Activated CD4-positive, CD25-positive, alpha-beta regulatory T cell treated with anti-CD3 and anti-CD28 coated beads, Interleukin-2, amount 50 U/mL, for 16 hours (primary cell): ENCODE measurements around the gene TRPM6.
A peak's percentile ranks its signal among the peaks of the same experiment; 100 is the strongest.
"Not testable (repeated sequence)": the region's sequence is repeated elsewhere in the genome, so short reads cannot be mapped to it uniquely, and the experiment has no call there.

Experiments used
- DNase-seq: peaks from one replicate; pipeline ENCODE4 v3.0.0-alpha.2; 2020; ENCODE audit warnings: low read depth, low spot score

The TRPM6 gene

GRCh38 chr9:74859786-74860185 is 27.9 kb downstream of the TRPM6 start:
- DNase-seq: no peak

- no peak for DNase-seq
Measured at GRCh38 chr9:74858751-74859414, 28.8 kb downstream of the TRPM6 start.

GRCh38 chr9:74856989-74857388 is 30.7 kb downstream of the TRPM6 start:
- DNase-seq: no peak

GRCh38 chr9:74855072-74855471 is 32.6 kb downstream of the TRPM6 start:
- no peak for DNase-seq

- not testable (repeated sequence) for DNase-seq
Measured at GRCh38 chr9:74853024-74853423, 34.7 kb downstream of the TRPM6 start.

- DNase-seq: no peak
Measured at GRCh38 chr9:74848153-74848525, 39.6 kb downstream of the TRPM6 start.

- no peak for DNase-seq
Measured at GRCh38 chr9:74847478-74848152, 40.1 kb downstream of the TRPM6 start.

GRCh38 chr9:74846766-74847165 is 41.0 kb downstream of the TRPM6 start:
- no peak for DNase-seq

- no peak for DNase-seq
Measured at GRCh38 chr9:74838351-74838750, 49.4 kb downstream of the TRPM6 start.

- DNase-seq: no peak
Measured at GRCh38 chr9:74824654-74825053, 63.1 kb downstream of the TRPM6 start.

GRCh38 chr9:74821636-74822035 is 66.1 kb downstream of the TRPM6 start:
- DNase-seq: no peak

GRCh38 chr9:74817816-74818215 is 69.9 kb downstream of the TRPM6 start:
- no peak for DNase-seq

GRCh38 chr9:74817281-74817810 is 70.4 kb downstream of the TRPM6 start:
- DNase-seq: no peak

- DNase-seq: no peak
Measured at GRCh38 chr9:74810200-74810599, 77.5 kb downstream of the TRPM6 start.

GRCh38 chr9:74804018-74804385 is 83.7 kb downstream of the TRPM6 start:
- DNase-seq: no peak

- DNase-seq: no peak
Measured at GRCh38 chr9:74803376-74804017, 84.2 kb downstream of the TRPM6 start.

- DNase-seq: no peak
Measured at GRCh38 chr9:74800226-74800625, 87.5 kb downstream of the TRPM6 start.

GRCh38 chr9:74795803-74796202 is 91.9 kb downstream of the TRPM6 start:
- no peak for DNase-seq

GRCh38 chr9:74795081-74795480 is 92.6 kb downstream of the TRPM6 start:
- no peak for DNase-seq

- no peak for DNase-seq
Measured at GRCh38 chr9:74784506-74784905, 103.2 kb downstream of the TRPM6 start.

GRCh38 chr9:74783408-74783807 is 104.3 kb downstream of the TRPM6 start:
- DNase-seq: no peak

GRCh38 chr9:74777136-74777879 is 110.4 kb downstream of the TRPM6 start:
- DNase-seq: peak; percentile 46
